Neuronal stem cell (in vitro differentiated cells): Measurements from ENCODE around the gene ANKRD65.
A peak's percentile ranks its signal among the peaks of the same experiment; 100 is the strongest.
"Not testable (repeated sequence)": the region's sequence is repeated elsewhere in the genome, so short reads cannot be mapped to it uniquely, and the experiment has no call there.

Source experiments
- DNase-seq: peaks from one replicate; pipeline ENCODE4 v3.0.0-alpha.2; 2013; ENCODE audit warnings: low spot score
- H2AFZ ChIP-seq: one replicate; pipeline ENCODE4 v1.6.1; 2013; ENCODE audit warnings: mild to moderate bottlenecking, low read length, inconsistent platforms
- H2AK5ac ChIP-seq: 2 replicates; pipeline ENCODE4 v1.6.1; 2013; ENCODE audit warnings: low read depth, mild to moderate bottlenecking, inconsistent platforms, low read length, moderate library complexity, mixed read lengths
- H2BK120ac ChIP-seq: 2 replicates; pipeline ENCODE4 v1.6.1; 2013; ENCODE audit warnings: low read depth, mild to moderate bottlenecking, inconsistent platforms, low read length, moderate library complexity, mixed read lengths
- H2BK12ac ChIP-seq: one replicate; pipeline ENCODE4 v1.6.1; 2013; ENCODE audit warnings: low read length, inconsistent platforms
- H2BK15ac ChIP-seq: 2 replicates; pipeline ENCODE4 v1.6.1; 2013; ENCODE audit warnings: mild to moderate bottlenecking, low read length, inconsistent platforms, mixed read lengths
- H2BK5ac ChIP-seq: one replicate; pipeline ENCODE4 v1.6.1; 2013; ENCODE audit warnings: inconsistent platforms, mild to moderate bottlenecking, low read length, moderate library complexity
- H3K14ac ChIP-seq: one replicate; pipeline ENCODE4 v1.6.1; 2013; ENCODE audit warnings: low read length, inconsistent platforms
- H3K18ac ChIP-seq: 2 replicates; pipeline ENCODE4 v1.6.1; 2013; ENCODE audit warnings: low read length, inconsistent platforms
- H3K23ac ChIP-seq: 2 replicates; pipeline ENCODE4 v1.6.1; 2013; ENCODE audit warnings: low read depth, mild to moderate bottlenecking, mixed read lengths, low read length, inconsistent platforms; ENCODE audit not compliant: poor library complexity
- H3K27ac ChIP-seq: replicated peaks from 3 replicates; pipeline ENCODE4 v1.5.1; 2013; ENCODE audit warnings: low read length, inconsistent platforms
- H3K27me3 ChIP-seq, 3 experiments: 2 replicates each; pipeline ENCODE4 v1.6.1; 2013; ENCODE audit warnings: low read length in 3 of 3, mild to moderate bottlenecking in 2 of 3, inconsistent platforms in 1 of 3, low read depth in 1 of 3, mixed read lengths in 1 of 3, moderate library complexity in 1 of 3; ENCODE audit not compliant: control insufficient read depth in 3 of 3, insufficient read depth in 3 of 3
- H3K36me3 ChIP-seq, 2 donors: replicated peaks in 1 of 2; 2 replicates each; pipeline ENCODE4 v1.6.1; 2013; ENCODE audit warnings: low read length in 2 of 2; ENCODE audit not compliant: control insufficient read depth in 2 of 2, insufficient read depth in 2 of 2
- H3K4ac ChIP-seq: 2 replicates; pipeline ENCODE4 v1.6.1; 2013; ENCODE audit warnings: inconsistent platforms, mild to moderate bottlenecking, low read length, moderate library complexity
- H3K4me1 ChIP-seq, 2 donors: 1 replicate in 1 of 2; 2 replicates in 1 of 2; pipeline ENCODE4 v1.6.1; 2013; ENCODE audit warnings: low read length in 2 of 2, low read depth in 1 of 2; ENCODE audit not compliant: control insufficient read depth in 2 of 2, insufficient read depth in 1 of 2
- H3K4me2 ChIP-seq: one replicate; pipeline ENCODE4 v1.6.1; 2013; ENCODE audit warnings: mild to moderate bottlenecking, low read length, inconsistent platforms; ENCODE audit not compliant: insufficient read depth, poor library complexity, severe bottlenecking
- H3K4me3 ChIP-seq, 2 donors: 2 replicates each; pipeline ENCODE4 v1.5.1; 2013; ENCODE audit warnings: low read length in 2 of 2, mild to moderate bottlenecking in 2 of 2, inconsistent platforms in 1 of 2, moderate library complexity in 1 of 2
- H3K79me1 ChIP-seq: one replicate; pipeline ENCODE4 v1.6.1; 2013; ENCODE audit warnings: low read depth, mild to moderate bottlenecking, inconsistent platforms, low read length, moderate library complexity
- H3K9ac ChIP-seq: one replicate; pipeline ENCODE4 v1.6.1; 2013; ENCODE audit warnings: mild to moderate bottlenecking, low read depth, low read length, inconsistent platforms; ENCODE audit not compliant: poor library complexity
- H3K9me3 ChIP-seq, 2 donors: replicated peaks in 1 of 2; 2 replicates each; pipeline versions ENCODE3 to v1.6.1; 2013; ENCODE audit warnings: low read length in 2 of 2, mild to moderate bottlenecking in 2 of 2, inconsistent platforms in 1 of 2, low read depth in 1 of 2, mixed read lengths in 1 of 2, moderate library complexity in 1 of 2; ENCODE audit not compliant: control insufficient read depth in 2 of 2, insufficient read depth in 1 of 2
- H4K8ac ChIP-seq: one replicate; pipeline ENCODE4 v1.6.1; 2013; ENCODE audit warnings: low read depth, mild to moderate bottlenecking, inconsistent platforms, low read length, moderate library complexity
- H4K91ac ChIP-seq: one replicate; pipeline ENCODE4 v1.6.1; 2013; ENCODE audit warnings: low read length, low read depth, mild to moderate bottlenecking, inconsistent platforms; ENCODE audit not compliant: poor library complexity
- WGBS, 2 donors: extraction: QIAGEN DNeasy Blood & Tissue Kit; methylation state at CpG; one replicate each; pipeline ENCODE4 v1.1.7; 2013; ENCODE audit warnings: missing lambda C conversion rate in 2 of 2, mixed read lengths in 1 of 2; ENCODE audit not compliant: insufficient read length in 2 of 2, insufficient replicate concordance in 1 of 2; ENCODE audit errors: extremely low coverage in 2 of 2; 5-methylcytosine and 5-hydroxymethylcytosine counted together

The ANKRD65 gene

DNA sequence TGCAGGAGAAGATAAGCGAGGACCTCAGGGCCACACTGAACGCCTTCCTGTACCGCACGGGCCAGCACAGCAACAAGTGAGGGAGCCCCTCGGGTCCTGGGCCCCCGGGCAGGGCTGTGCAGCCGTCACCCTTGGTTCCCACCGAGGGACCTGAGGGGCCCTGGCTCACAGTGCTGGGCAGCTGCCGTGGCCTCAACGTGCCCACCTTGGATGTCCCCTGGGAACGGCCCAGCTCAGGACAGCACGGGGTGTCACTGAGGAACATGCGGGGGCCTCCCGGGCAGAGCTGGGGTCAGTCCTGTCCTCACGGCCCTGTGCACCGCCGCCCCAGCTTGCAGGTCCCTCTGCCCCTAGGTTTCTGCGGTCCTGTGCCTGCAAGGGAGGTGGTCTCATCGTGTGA, 38.1 kb upstream of the ANKRD65 start:
- Histone ChIP-seq H2BK12ac (peak overlapping the region; percentile 58), H3K9ac (peak overlapping the region; percentile 60)
- H3K79me1 ChIP-seq, H4K91ac ChIP-seq, DNase-seq, H2BK120ac ChIP-seq, H4K8ac ChIP-seq, H3K9me3 ChIP-seq, H3K4me1 ChIP-seq, H3K4me2 ChIP-seq, H3K27ac ChIP-seq, H2BK15ac ChIP-seq, H2BK5ac ChIP-seq, H3K18ac ChIP-seq, H3K27me3 ChIP-seq, H3K4me3 ChIP-seq, H3K23ac ChIP-seq, H2AK5ac ChIP-seq, H3K36me3 ChIP-seq, H3K4ac ChIP-seq, H2AFZ ChIP-seq, H3K14ac ChIP-seq: not testable (repeated sequence)
- no CpG with 5 or more reads among the region's 19 CpGs for WGBS, 2 donors

DNA sequence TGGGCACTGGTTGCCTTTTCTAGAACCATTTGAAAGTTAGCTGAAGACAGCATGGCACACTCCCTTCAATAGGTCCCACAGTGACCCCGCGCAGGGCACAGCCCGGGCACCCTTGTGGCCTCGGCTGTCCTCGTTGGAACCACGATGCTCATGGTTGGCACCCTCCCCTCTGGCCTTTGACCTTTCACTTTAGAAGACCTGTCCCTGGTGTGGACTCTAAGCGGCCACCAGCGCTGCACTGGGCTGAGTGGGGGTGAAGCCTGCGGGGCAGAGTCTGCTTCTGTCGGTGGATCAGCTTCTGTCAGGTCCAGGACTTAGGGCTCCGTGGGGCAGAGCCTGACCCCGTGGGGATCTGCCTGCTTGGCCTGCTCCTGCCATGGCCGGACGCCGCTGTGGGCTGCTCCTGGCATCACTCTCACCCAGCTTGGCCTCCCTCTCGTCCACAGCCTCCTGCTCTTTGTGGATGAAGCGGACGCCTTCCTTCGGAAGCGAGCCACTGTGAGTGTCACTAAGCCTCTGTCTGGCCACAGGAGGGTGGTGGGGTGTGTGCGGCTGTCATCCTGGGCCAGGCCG, 35.7 kb upstream of the ANKRD65 start:
- not testable (repeated sequence) for H2AK5ac ChIP-seq, H4K8ac ChIP-seq, H3K14ac ChIP-seq, H3K27me3 ChIP-seq, H3K79me1 ChIP-seq, H3K9me3 ChIP-seq, H2AFZ ChIP-seq, H2BK12ac ChIP-seq, H3K23ac ChIP-seq, DNase-seq, H4K91ac ChIP-seq, H2BK15ac ChIP-seq, H3K4me2 ChIP-seq, H3K36me3 ChIP-seq, H3K27ac ChIP-seq, H2BK120ac ChIP-seq, H3K4me1 ChIP-seq, H2BK5ac ChIP-seq, H3K4me3 ChIP-seq, H3K9ac ChIP-seq
- Histone ChIP-seq H3K4ac (peak overlapping the region; percentile 37), H3K18ac (peak overlapping the region; percentile 13)
- no CpG with 5 or more reads among the region's 22 CpGs for WGBS, 2 donors

DNA sequence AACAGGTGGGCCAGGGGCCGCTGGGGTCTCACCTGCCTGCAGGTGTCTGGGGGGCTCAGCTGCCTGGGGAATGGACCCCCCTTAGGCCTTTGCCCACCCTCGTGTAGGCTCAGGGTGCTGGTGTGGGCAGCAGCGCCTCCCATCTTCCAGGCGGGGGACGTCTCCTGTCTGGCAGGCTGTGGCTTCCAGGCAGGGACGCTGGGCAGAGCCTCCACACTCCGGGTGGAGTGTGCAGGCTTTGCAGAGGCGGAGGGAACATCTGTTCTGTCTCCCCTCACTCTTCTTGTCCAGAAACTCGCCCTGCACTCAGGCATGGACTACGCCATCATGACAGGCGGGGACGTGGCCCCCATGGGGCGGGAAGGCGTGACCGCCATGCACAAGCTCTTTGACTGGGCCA, 34.9 kb upstream of the ANKRD65 start:
- WGBS, 2 donors: no CpG with 5 or more reads among the region's 15 CpGs
- H3K4me3 ChIP-seq, H3K23ac ChIP-seq, H3K4me1 ChIP-seq, H3K14ac ChIP-seq, H2BK12ac ChIP-seq, H3K9me3 ChIP-seq, H2BK120ac ChIP-seq, DNase-seq, H2AFZ ChIP-seq, H3K79me1 ChIP-seq, H3K27ac ChIP-seq, H2BK15ac ChIP-seq, H3K27me3 ChIP-seq, H2AK5ac ChIP-seq, H4K8ac ChIP-seq, H3K4me2 ChIP-seq, H3K4ac ChIP-seq, H2BK5ac ChIP-seq, H3K18ac ChIP-seq, H3K36me3 ChIP-seq, H3K9ac ChIP-seq: not testable (repeated sequence)
- peak overlapping the region; percentile 43 for H4K91ac ChIP-seq

DNA sequence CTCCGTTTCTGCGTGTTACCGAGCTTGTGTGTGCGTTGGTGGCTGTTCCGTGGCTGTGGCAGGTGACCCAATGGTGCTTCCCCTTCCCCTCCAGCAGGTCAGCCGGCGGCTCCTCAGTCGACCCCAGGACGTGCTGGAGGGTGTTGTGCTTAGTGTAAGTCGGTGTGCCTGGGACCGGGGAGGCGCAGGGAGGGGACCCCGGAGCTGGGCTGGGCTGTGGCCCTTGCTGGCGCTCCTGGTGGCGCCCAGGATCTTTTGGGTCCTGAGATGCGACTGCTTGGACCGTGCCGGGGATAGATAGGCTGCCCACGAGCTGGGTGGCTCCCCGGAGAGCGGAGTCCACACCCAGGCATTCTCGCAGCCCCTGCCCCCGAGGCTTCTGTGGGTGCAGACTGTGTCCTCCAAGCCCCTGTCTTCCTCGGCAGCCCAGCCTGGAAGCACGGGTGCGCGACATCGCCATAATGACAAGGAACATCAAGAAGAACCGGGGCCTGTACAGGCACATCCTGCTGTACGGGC, 34.3 kb upstream of the ANKRD65 start:
- no peak overlapping the region for H2AFZ ChIP-seq
- no peak overlapping the region for H2BK120ac ChIP-seq
- no peak overlapping the region for H2BK5ac ChIP-seq
- no peak overlapping the region for H3K4me3 ChIP-seq
- no peak overlapping the region for H3K4me2 ChIP-seq
- H3K4ac ChIP-seq: no peak overlapping the region
- WGBS, 2 donors: no CpG with 5 or more reads among the region's 30 CpGs
- no peaks in the 10 kb centered on the region for H3K4me1 ChIP-seq
- no peak overlapping the region for H2BK12ac ChIP-seq
- peak overlapping the region; percentile 43 for H4K91ac ChIP-seq
- H3K27ac ChIP-seq: no peak overlapping the region
- no peak overlapping the region for H4K8ac ChIP-seq
- H3K18ac ChIP-seq: no peak overlapping the region
- peak overlapping the region; percentile 21 for H3K9ac ChIP-seq
- no peaks in the 10 kb centered on the region for H3K36me3 ChIP-seq
- H2AK5ac ChIP-seq: peak overlapping the region; percentile 46
- H3K79me1 ChIP-seq: no peaks in the 10 kb centered on the region
- DNase-seq: no peak
- H2BK15ac ChIP-seq: no peak overlapping the region
- H3K23ac ChIP-seq: no peak overlapping the region
- no peaks in the 10 kb centered on the region for H3K27me3 ChIP-seq
- H3K14ac ChIP-seq: no peak overlapping the region
- no peaks in the 10 kb centered on the region for H3K9me3 ChIP-seq
